Measurements from ENCODE around the gene PBLD. TPM values are rescaled to one million over a fixed set of nuclear protein-coding genes. Genes with fewer than 3 reads are reported as not detected.

The PBLD gene
- total RNA-seq, 1 experiment from 2014 or later: 4.9 TPM

DNA sequence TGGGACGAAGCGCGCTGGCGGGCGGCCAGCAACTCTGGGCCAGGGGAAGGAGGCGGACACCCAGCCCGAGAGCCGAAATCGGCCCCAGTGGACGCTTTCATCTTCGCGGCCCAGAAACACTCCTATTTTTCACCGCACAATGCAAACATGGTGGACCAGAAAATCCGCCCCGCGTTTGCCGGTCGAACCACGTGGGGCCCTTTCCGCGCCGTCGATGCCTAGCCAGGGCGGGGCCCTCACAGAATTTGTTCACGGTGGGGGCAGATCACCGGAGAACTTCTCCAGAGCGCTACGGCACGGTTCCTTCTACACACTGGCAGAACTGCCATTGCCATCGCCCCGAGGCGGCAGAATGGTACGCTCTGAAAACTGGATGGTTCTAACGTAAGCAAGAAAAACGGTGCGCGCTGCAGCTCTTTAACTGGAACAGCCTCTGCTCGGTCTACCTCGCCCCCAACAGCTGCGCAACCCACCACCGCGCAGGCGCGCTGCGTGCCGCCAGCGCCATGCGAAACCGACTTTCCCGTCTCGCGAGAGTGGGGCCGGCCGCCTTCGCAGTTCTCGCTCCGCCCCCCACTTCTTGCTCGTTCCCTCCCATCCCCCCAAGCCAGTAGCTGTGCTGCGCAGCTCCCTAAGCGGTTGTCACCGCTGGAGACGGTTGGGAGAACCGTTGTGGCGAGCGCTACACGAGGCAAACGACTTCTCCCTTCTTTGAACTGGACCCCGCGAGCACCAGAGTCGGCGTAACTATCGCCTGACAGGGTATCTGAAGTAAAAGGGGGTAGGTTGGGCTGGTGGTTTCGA is 1.1 kb downstream of the PBLD start, which contains the start of gene HNRNPH3:
HNRNPH3 (plus strand) TSS at position 610 of the 804 bp plus-strand sequence. CDS start 5,158 bp downstream, outside the sequence.
- BruUV-seq (replicated peaks): TSS peak; percentile 81
- peaks cover 50% of the 10 kb centered on the region for H3K4me1 ChIP-seq (ENCODE audit: insufficient read depth, low read length, poor library complexity, severe bottlenecking)
- peak within 1 kb of the TSS; percentile 94 for H3K4me3 ChIP-seq (ENCODE audit: low read depth, low read length, poor library complexity, severe bottlenecking)
- POLR2A ChIA-PET (ENCODE audit: low non-redundant PET): interaction anchor here (0.6 to 0.7 kb wide), 4 partner anchors 288 to 785 kb away, joined by 3 to 13 read pairs (median 4); no protein-coding TSS in a partner anchor
- peaks cover 17% of the 10 kb centered on the region for H3K36me3 ChIP-seq (ENCODE audit: insufficient read depth, low read length, poor library complexity, severe bottlenecking)
- TF ChIP-seq, protein P1, sequence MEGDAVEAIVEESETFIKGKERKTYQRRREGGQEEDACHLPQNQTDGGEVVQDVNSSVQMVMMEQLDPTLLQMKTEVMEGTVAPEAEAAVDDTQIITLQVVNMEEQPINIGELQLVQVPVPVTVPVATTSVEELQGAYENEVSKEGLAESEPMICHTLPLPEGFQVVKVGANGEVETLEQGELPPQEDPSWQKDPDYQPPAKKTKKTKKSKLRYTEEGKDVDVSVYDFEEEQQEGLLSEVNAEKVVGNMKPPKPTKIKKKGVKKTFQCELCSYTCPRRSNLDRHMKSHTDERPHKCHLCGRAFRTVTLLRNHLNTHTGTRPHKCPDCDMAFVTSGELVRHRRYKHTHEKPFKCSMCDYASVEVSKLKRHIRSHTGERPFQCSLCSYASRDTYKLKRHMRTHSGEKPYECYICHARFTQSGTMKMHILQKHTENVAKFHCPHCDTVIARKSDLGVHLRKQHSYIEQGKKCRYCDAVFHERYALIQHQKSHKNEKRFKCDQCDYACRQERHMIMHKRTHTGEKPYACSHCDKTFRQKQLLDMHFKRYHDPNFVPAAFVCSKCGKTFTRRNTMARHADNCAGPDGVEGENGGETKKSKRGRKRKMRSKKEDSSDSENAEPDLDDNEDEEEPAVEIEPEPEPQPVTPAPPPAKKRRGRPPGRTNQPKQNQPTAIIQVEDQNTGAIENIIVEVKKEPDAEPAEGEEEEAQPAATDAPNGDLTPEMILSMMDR (conservative IDR thresholded peaks at IDR 0.05; ENCODE audit: low read depth, low read length): no peak
- no peak for TF ChIP-seq EZH2 (IDR thresholded peaks at IDR 0.05; ENCODE audit: borderline replicate concordance, low read depth, low read length, poor library complexity, severe bottlenecking)
- CTCF ChIA-PET: no interaction called here
- H3K27me3 ChIP-seq (replicated peaks; ENCODE audit: insufficient read depth, low read depth, low read length, poor library complexity): no peaks in the 10 kb centered on the region
- H3K9me3 ChIP-seq (ENCODE audit: low read depth, low read length, poor library complexity, severe bottlenecking): no peaks in the 10 kb centered on the region
- intact Hi-C loops (cut with micrococcal nuclease; ENCODE audit: unreplicated experiment): loop anchor here (10.0 kb wide), 1 partner anchor 257 kb away; the partner anchor contains the start of gene HERC4
- H3K27ac ChIP-seq (ENCODE audit: low read depth, low read length, poor library complexity, severe bottlenecking): peak within 1 kb of the TSS; percentile 99
- peak; percentile 99 for DNase-seq (ENCODE audit: low spot score)

GRCh38 chr10:68330852-68331454 is 1.8 kb downstream of the PBLD start:
- CTCF ChIA-PET: no interaction called here
- intact Hi-C loops (cut with micrococcal nuclease; ENCODE audit: unreplicated experiment): loop anchor here (10.0 kb wide), 1 partner anchor 256 kb away; the partner anchor contains the start of gene HERC4
- peaks cover 10% of the 10 kb centered on the region for H3K36me3 ChIP-seq (ENCODE audit: insufficient read depth, low read length, poor library complexity, severe bottlenecking)
- peaks cover 42% of the 10 kb centered on the region for H3K4me1 ChIP-seq (ENCODE audit: insufficient read depth, low read length, poor library complexity, severe bottlenecking)
- H3K27ac ChIP-seq (ENCODE audit: low read depth, low read length, poor library complexity, severe bottlenecking): peak overlapping the region; percentile 99
- TF ChIP-seq, protein P1 (conservative IDR thresholded peaks at IDR 0.05; ENCODE audit: low read depth, low read length): no peak
- TF ChIP-seq EZH2 (IDR thresholded peaks at IDR 0.05; ENCODE audit: borderline replicate concordance, low read depth, low read length, poor library complexity, severe bottlenecking): no peak
- no TSS peak for BruUV-seq (replicated peaks)
- peak overlapping the region; percentile 94 for H3K4me3 ChIP-seq (ENCODE audit: low read depth, low read length, poor library complexity, severe bottlenecking)
- no peaks in the 10 kb centered on the region for H3K27me3 ChIP-seq (replicated peaks; ENCODE audit: insufficient read depth, low read depth, low read length, poor library complexity)
- POLR2A ChIA-PET (ENCODE audit: low non-redundant PET): interaction anchor here (0.6 to 0.7 kb wide), 2 partner anchors 287 to 786 kb away, joined by 3 to 13 read pairs; no protein-coding TSS in a partner anchor
- DNase-seq (ENCODE audit: low spot score): no peak
- H3K9me3 ChIP-seq (ENCODE audit: low read depth, low read length, poor library complexity, severe bottlenecking): no peaks in the 10 kb centered on the region

- ChIA-PET POLR2A (ENCODE audit: low non-redundant PET) (no interaction called here), CTCF (no interaction called here)
- Histone ChIP-seq H3K4me1 (ENCODE audit: insufficient read depth, low read length, poor library complexity, severe bottlenecking) (peaks cover 35% of the 10 kb centered on the region), H3K27me3 (replicated peaks; ENCODE audit: insufficient read depth, low read depth, low read length, poor library complexity) (no peaks in the 10 kb centered on the region), H3K4me3 (ENCODE audit: low read depth, low read length, poor library complexity, severe bottlenecking) (no peak overlapping the region), H3K36me3 (ENCODE audit: insufficient read depth, low read length, poor library complexity, severe bottlenecking) (peaks cover 5% of the 10 kb centered on the region), H3K27ac (ENCODE audit: low read depth, low read length, poor library complexity, severe bottlenecking) (peak overlapping the region; percentile 85), H3K9me3 (ENCODE audit: low read depth, low read length, poor library complexity, severe bottlenecking) (no peaks in the 10 kb centered on the region)
- intact Hi-C loops (cut with micrococcal nuclease; ENCODE audit: unreplicated experiment): no loop called here
- no peak for TF ChIP-seq EZH2 (IDR thresholded peaks at IDR 0.05; ENCODE audit: borderline replicate concordance, low read depth, low read length, poor library complexity, severe bottlenecking)
- TF ChIP-seq, protein P1 (conservative IDR thresholded peaks at IDR 0.05; ENCODE audit: low read depth, low read length): no peak
- BruUV-seq (replicated peaks): no TSS peak
- DNase-seq (ENCODE audit: low spot score): no peak
Measured at GRCh38 chr10:68329506-68329861, 3.2 kb downstream of the PBLD start.

Measured in A673 (cell line).